Right atrium auricular region (tissue), 2 donors: ENCODE results near the gene MEGF6. TPM values are rescaled to one million over a fixed set of nuclear protein-coding genes. Genes with fewer than 3 reads are reported as not detected.

Experiments
- DNase-seq: peaks from one replicate; pipeline ENCODE4 v3.0.0-alpha.2; 2019; ENCODE audit warnings: low spot score
- H3K27ac ChIP-seq, 2 donors: fragments of 200-600 bp; sonication (generic); 1 replicate in 1 of 2; 2 replicates in 1 of 2; pipeline ENCODE4 v1.5.1; 2016 to 2019
- H3K27me3 ChIP-seq, 2 donors: fragments of 200-600 bp; sonication (generic); one replicate each; pipeline versions ENCODE4 v1.5.1 to v1.6.0; 2017 to 2019
- H3K36me3 ChIP-seq: fragments of 200-600 bp; sonication (generic); one replicate; pipeline ENCODE4 v1.5.1; 2016
- H3K4me1 ChIP-seq, 2 donors: fragments of 200-600 bp; sonication (generic); one replicate each; pipeline versions ENCODE4 v1.5.1 to v1.6.0; 2017 to 2019
- H3K4me3 ChIP-seq, 2 donors: fragments of 200-600 bp; sonication (generic); 1 replicate in 1 of 2; 2 replicates in 1 of 2; pipeline ENCODE4 v1.5.1; 2017 to 2019; ENCODE audit warnings: mild to moderate bottlenecking in 1 of 2, moderate library complexity in 1 of 2
- H3K9me3 ChIP-seq, 2 donors: fragments of 200-600 bp; sonication (generic); one replicate each; pipeline ENCODE4 v1.5.1; 2019
- total RNA-seq, 2 donors: library from RNA; depleted of rRNA; stranded (reverse); fragments of >200 nt; gene quantifications; one replicate each; pipeline ENCODE4 v1.1.0, GENCODE V29; 2016
- TF ChIP-seq, protein P1 (sequence below), 2 donors: fragments of 200-600 bp; sonication (generic); IDR thresholded peaks; one replicate each; pipeline ENCODE4 v1.5.1; 2019; ENCODE audit warnings: antibody characterized with exemption in 2 of 2

Gene MEGF6
- total RNA-seq, 2 donors from 2014 or later: 14.9 to 32.6 TPM

DNA sequence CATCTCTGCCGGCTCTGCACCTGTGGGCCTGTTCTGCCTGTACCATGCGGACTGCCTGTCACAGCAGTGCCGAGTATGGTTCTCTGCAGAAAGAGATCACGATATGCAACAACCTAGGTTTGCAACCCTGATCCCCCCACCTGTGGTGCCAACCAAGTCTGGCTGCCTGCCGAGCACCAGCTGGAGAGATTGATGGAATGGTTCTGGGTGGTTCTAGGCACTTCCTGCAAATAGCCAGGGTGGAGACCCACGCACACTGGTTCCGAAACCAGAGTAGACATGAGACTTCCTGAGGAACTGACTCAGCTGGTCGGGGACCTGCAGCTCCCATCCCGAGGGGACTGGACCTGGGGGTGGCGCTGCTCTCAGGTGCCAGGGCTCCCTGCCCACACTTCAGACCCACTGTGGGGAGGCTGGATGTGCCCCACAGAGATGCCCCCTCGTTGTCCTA lies 18.9 kb upstream of the MEGF6 start:
- DNase-seq: no peak
- Histone ChIP-seq H3K27ac (no peak overlapping the region), H3K27me3 (no peaks in the 10 kb centered on the region), H3K36me3 (peaks cover 61% of the 10 kb centered on the region), H3K9me3 (no peaks in the 10 kb centered on the region), H3K4me1 (peaks cover 0 to 8% of the 10 kb centered on the region in 2 donors), H3K4me3 (no peak overlapping the region)
- TF ChIP-seq, protein P1, sequence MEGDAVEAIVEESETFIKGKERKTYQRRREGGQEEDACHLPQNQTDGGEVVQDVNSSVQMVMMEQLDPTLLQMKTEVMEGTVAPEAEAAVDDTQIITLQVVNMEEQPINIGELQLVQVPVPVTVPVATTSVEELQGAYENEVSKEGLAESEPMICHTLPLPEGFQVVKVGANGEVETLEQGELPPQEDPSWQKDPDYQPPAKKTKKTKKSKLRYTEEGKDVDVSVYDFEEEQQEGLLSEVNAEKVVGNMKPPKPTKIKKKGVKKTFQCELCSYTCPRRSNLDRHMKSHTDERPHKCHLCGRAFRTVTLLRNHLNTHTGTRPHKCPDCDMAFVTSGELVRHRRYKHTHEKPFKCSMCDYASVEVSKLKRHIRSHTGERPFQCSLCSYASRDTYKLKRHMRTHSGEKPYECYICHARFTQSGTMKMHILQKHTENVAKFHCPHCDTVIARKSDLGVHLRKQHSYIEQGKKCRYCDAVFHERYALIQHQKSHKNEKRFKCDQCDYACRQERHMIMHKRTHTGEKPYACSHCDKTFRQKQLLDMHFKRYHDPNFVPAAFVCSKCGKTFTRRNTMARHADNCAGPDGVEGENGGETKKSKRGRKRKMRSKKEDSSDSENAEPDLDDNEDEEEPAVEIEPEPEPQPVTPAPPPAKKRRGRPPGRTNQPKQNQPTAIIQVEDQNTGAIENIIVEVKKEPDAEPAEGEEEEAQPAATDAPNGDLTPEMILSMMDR (IDR thresholded peaks at IDR 0.05): no peak

DNA sequence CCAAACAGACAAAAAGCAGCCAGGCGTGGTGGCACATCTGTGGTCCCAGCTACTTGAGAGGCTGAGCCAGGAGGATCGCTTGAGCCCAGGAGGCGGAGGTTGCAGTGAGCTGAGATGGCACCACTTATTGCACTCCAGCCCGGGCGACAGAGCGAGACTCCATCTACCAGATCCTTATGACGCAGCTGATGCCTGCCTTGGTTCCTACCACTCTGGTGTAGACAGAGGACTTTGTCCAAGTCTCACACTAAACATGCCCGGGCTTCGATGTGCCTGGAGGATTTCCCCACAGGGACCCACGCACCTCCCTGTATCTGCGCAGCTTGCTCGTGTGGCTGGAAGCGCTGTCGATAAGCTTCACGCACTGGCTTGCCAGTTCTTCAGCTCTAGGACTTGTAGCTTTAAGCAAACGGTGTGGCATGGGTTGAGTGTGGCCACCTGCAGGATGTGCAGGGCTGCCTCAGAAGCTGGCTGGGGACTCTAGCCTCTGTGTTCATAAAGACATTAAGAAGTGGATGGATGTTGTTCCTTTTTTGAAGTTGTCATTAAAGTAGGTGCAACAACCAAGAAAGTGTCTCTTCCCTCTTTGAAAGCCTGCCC lies 18.4 kb upstream of the MEGF6 start:
- no peak overlapping the region for H3K27ac ChIP-seq

DNA sequence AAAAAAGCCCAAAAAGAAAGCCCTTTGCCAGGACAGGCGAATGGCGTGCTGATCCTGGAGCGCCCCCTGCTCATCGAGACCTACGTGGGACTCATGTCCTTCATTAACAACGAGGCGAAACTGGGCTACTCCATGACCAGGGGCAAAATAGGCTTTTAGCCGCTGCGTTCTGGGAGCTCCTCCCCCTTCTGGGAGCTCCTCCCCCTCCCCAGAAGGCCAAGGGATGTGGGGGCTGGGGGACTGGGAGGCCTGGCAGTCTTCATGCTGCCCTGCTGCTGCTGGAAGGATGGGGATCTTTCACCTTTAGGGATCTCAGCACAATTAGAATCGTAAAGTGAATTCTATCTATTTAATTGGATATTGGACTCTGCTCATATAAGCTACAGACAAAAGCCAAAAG lies 17.1 kb upstream of the MEGF6 start:
- TF ChIP-seq, protein P1 (IDR thresholded peaks at IDR 0.05): no peak
- H3K4me3 ChIP-seq: no peak overlapping the region
- no peaks in the 10 kb centered on the region for H3K9me3 ChIP-seq
- no peak for DNase-seq
- peaks cover 0 to 16% of the 10 kb centered on the region in 2 donors for H3K4me1 ChIP-seq
- no peak overlapping the region for H3K27ac ChIP-seq
- no peaks in the 10 kb centered on the region for H3K27me3 ChIP-seq
- H3K36me3 ChIP-seq: peaks cover 47% of the 10 kb centered on the region

More for the DNA sequence above, 18.4 kb upstream of the MEGF6 start:
- Histone ChIP-seq H3K27me3 (no peaks in the 10 kb centered on the region), H3K36me3 (peaks cover 55% of the 10 kb centered on the region), H3K9me3 (no peaks in the 10 kb centered on the region), H3K4me1 (peaks cover 0 to 8% of the 10 kb centered on the region in 2 donors), H3K4me3 (no peak overlapping the region)
- TF ChIP-seq, protein P1 (IDR thresholded peaks at IDR 0.05): no peak
- no peak for DNase-seq

DNA sequence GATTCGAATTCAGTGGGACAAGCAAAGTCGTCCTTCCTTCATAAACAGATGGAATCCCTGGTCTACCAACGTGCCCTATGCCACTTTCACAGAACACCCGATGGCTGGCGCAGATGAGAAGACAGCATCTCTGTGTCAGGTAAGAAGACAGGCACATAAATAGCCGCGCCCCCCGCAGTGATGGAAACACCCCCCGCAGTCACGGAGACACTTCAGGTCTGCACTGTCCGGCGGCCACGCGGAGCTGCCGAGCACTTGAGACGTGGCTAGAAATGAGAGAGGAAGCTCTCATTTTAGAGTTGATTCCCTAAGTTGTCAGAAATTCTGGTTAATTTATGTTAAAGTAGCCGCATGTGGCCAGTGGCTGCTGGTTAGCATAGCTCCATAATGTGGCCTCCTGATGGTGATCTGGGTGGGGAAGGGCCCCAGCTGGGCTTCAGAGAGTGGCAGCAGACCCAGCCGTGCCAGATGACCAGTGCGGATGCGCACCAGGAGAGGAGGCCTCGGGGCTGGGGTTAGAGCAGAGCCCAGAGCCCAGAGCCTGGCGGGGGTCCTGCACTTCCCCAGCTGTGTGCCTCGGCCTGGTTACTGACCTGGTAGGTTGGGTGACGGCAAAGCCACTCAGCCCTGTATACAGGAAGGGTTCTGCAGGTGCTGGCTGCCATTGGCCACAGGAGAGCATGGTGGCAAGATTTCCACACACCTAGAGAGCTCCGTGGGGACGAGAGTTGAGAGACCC lies 16.4 kb upstream of the MEGF6 start:
- H3K27me3 ChIP-seq: no peaks in the 10 kb centered on the region
- TF ChIP-seq, protein P1 (IDR thresholded peaks at IDR 0.05): no peak
- H3K4me1 ChIP-seq: peaks cover 0 to 24% of the 10 kb centered on the region in 2 donors
- H3K4me3 ChIP-seq: no peak overlapping the region
- DNase-seq: no peak
- H3K36me3 ChIP-seq: peaks cover 41% of the 10 kb centered on the region
- no peak overlapping the region for H3K27ac ChIP-seq
- H3K9me3 ChIP-seq: no peaks in the 10 kb centered on the region

DNA sequence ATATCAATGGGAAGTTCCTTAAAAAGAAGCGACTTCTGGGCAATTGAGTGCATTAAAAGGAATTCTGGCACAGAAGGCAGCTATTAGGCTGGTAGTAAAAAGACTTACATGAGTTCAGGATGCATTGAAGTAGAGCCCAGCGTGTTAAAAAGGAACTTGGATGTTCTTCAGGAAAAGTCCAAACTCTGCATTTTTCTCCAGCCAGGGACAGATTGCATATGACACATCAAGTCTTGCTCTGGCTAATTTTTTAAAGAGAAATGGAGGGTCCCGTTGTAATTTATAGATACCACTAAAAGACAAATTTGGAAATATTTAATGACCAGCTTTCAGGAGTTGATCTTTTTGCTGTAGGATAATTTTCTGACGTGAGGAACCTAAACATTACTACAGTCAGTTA lies 14.7 kb upstream of the MEGF6 start:
- DNase-seq: no peak
- H3K36me3 ChIP-seq: peaks cover 32% of the 10 kb centered on the region
- no peak overlapping the region for H3K4me3 ChIP-seq
- TF ChIP-seq, protein P1 (IDR thresholded peaks at IDR 0.05): no peak
- H3K4me1 ChIP-seq: peaks cover 0 to 24% of the 10 kb centered on the region in 2 donors
- H3K9me3 ChIP-seq: no peaks in the 10 kb centered on the region
- no peak overlapping the region for H3K27ac ChIP-seq
- H3K27me3 ChIP-seq: no peaks in the 10 kb centered on the region
